Measurements from ENCODE around the gene FAT2.

GRCh38 chr5:151633892-151634291 is 42.8 kb upstream of the FAT2 start:
- TF ChIP-seq, protein P1, sequence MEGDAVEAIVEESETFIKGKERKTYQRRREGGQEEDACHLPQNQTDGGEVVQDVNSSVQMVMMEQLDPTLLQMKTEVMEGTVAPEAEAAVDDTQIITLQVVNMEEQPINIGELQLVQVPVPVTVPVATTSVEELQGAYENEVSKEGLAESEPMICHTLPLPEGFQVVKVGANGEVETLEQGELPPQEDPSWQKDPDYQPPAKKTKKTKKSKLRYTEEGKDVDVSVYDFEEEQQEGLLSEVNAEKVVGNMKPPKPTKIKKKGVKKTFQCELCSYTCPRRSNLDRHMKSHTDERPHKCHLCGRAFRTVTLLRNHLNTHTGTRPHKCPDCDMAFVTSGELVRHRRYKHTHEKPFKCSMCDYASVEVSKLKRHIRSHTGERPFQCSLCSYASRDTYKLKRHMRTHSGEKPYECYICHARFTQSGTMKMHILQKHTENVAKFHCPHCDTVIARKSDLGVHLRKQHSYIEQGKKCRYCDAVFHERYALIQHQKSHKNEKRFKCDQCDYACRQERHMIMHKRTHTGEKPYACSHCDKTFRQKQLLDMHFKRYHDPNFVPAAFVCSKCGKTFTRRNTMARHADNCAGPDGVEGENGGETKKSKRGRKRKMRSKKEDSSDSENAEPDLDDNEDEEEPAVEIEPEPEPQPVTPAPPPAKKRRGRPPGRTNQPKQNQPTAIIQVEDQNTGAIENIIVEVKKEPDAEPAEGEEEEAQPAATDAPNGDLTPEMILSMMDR (IDR thresholded peaks at IDR 0.05) = no peak
- TF ChIP-seq POLR2A (IDR thresholded peaks at IDR 0.05) = no peak

Data from esophagus squamous epithelium (tissue), 4 donors.